ENCODE measurements around the gene BSN.
"Not testable (repeated sequence)": the region's sequence is repeated elsewhere in the genome, so short reads cannot be mapped to it uniquely, and the experiment has no call there.

DNA sequence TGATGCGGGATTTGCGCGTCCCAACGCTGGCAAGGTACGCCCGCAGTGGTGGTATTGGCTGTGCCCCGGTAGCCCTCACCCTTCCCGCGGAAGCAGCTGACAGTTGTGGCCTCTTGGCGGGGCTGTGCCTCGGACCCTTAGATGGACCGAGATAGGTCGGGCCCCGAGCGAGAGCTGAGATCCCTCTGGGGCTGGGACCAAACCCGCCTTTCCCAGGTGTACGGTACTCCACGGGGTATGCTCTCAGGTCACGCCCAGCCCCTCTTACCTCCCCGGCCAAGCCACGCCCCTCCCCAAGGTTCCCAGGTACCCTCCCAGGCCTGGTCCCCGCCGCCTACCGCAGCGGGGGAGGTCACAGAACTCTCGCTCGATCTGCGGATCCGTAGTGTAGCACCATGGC is 132.1 kb downstream of the BSN start:
- TF ChIP-seq, protein P1, sequence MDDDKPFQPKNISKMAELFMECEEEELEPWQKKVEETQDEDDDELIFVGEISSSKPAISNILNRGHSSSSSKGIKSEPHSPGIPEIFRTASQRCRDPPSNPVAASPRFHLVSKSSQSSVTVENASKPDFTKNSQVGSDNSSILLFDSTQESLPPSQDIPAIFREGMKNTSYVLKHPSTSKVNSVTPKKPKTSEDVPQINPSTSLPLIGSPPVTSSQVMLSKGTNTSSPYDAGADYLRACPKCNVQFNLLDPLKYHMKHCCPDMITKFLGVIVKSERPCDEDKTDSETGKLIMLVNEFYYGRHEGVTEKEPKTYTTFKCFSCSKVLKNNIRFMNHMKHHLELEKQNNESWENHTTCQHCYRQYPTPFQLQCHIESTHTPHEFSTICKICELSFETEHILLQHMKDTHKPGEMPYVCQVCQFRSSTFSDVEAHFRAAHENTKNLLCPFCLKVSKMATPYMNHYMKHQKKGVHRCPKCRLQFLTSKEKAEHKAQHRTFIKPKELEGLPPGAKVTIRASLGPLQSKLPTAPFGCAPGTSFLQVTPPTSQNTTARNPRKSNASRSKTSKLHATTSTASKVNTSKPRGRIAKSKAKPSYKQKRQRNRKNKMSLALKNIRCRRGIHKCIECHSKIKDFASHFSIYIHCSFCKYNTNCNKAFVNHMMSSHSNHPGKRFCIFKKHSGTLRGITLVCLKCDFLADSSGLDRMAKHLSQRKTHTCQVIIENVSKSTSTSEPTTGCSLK (tag by site-specific recombination; IDR thresholded peaks at IDR 0.05), result not testable (repeated sequence)
- TF ChIP-seq IKZF3, REST, ZNF184 (tag by site-specific recombination; IDR thresholded peaks at IDR 0.05): not testable (repeated sequence)
- TF ChIP-seq, protein P2, sequence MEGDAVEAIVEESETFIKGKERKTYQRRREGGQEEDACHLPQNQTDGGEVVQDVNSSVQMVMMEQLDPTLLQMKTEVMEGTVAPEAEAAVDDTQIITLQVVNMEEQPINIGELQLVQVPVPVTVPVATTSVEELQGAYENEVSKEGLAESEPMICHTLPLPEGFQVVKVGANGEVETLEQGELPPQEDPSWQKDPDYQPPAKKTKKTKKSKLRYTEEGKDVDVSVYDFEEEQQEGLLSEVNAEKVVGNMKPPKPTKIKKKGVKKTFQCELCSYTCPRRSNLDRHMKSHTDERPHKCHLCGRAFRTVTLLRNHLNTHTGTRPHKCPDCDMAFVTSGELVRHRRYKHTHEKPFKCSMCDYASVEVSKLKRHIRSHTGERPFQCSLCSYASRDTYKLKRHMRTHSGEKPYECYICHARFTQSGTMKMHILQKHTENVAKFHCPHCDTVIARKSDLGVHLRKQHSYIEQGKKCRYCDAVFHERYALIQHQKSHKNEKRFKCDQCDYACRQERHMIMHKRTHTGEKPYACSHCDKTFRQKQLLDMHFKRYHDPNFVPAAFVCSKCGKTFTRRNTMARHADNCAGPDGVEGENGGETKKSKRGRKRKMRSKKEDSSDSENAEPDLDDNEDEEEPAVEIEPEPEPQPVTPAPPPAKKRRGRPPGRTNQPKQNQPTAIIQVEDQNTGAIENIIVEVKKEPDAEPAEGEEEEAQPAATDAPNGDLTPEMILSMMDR (tag by site-specific recombination; IDR thresholded peaks at IDR 0.05), result not testable (repeated sequence)
- TF ChIP-seq, protein P3, sequence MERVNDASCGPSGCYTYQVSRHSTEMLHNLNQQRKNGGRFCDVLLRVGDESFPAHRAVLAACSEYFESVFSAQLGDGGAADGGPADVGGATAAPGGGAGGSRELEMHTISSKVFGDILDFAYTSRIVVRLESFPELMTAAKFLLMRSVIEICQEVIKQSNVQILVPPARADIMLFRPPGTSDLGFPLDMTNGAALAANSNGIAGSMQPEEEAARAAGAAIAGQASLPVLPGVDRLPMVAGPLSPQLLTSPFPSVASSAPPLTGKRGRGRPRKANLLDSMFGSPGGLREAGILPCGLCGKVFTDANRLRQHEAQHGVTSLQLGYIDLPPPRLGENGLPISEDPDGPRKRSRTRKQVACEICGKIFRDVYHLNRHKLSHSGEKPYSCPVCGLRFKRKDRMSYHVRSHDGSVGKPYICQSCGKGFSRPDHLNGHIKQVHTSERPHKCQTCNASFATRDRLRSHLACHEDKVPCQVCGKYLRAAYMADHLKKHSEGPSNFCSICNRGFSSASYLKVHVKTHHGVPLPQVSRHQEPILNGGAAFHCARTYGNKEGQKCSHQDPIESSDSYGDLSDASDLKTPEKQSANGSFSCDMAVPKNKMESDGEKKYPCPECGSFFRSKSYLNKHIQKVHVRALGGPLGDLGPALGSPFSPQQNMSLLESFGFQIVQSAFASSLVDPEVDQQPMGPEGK (tag by site-specific recombination; IDR thresholded peaks at IDR 0.05), result not testable (repeated sequence)
